EL (cell line): ENCODE results near the gene RALB.
"Not testable (repeated sequence)": the region's sequence is repeated elsewhere in the genome, so short reads cannot be mapped to it uniquely, and the experiment has no call there.

Source experiments
- DNase-seq: peaks from one replicate; pipeline ENCODE4 v3.0.0-alpha.2; 2016

The RALB gene

GRCh38 chr2:120225549-120226065, 27.0 kb upstream of the RALB start:
- DNase-seq = no peak

DNA sequence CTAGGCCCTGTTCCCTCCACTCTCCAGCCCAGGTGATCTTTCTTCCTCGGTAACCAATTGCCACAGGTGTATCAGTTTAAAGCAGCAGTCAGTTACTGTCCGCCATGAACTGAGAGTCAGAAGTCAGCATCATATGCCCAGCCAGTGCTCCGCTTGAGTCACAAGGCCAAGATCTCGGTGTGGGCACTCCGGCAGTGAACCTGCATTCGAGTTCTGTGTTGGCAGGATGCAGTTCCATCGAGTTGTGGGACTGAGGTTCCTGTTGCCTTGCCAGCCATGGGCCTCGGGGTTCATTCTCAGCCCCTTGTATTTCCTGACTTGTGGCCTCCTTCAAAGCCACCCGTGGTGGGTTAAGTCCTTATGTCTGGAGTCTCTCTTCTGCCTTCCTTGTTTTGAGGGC, 26.3 kb upstream of the RALB start:
- DNase-seq = no peak

DNA sequence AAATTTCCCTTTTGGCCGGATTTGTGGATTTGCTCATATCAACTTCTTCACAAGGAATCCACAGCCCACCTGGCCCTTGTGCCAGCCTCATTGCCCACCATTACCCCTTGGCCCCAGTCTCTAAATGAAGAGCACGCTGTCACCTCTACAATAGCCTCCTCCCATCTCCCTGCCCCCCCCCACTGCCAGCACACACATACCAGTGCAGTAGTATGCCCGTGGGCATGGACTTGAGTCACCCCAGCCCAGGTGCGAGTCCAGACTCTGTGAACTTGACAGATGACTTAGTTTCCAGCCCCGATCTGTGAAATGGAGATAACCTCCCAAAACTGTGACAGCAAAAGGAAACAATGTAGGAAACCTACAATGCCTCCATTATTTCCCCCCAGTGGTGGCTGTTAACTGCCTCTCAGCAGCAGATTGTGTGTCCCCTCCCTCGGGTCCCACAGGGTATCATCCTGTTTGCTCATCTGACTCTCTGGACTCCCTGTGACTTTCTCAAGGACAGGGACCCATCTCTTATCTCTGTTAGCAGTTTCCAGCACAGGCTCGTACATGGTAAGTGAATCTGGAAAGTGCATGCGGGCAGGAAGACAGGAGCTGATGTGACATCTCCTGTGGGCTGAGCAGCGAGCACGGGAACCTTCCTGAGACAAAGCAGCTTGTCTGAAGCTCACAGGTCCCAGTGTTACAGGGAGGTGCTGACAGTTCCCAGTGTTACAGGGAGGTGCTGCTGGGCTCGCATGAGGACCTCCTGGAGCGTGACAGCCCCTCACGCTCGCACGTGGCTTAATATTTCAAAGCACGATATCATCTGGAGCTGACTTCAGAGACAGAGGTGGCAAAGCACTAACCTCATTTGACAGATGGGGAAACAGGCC, 25.3 kb upstream of the RALB start:
- no peak for DNase-seq

- no peak for DNase-seq
These were observed 24.1 kb upstream of the RALB start for GRCh38 chr2:120228503-120228902.

GRCh38 chr2:120229341-120229740, 23.3 kb upstream of the RALB start:
- DNase-seq = no peak

DNA sequence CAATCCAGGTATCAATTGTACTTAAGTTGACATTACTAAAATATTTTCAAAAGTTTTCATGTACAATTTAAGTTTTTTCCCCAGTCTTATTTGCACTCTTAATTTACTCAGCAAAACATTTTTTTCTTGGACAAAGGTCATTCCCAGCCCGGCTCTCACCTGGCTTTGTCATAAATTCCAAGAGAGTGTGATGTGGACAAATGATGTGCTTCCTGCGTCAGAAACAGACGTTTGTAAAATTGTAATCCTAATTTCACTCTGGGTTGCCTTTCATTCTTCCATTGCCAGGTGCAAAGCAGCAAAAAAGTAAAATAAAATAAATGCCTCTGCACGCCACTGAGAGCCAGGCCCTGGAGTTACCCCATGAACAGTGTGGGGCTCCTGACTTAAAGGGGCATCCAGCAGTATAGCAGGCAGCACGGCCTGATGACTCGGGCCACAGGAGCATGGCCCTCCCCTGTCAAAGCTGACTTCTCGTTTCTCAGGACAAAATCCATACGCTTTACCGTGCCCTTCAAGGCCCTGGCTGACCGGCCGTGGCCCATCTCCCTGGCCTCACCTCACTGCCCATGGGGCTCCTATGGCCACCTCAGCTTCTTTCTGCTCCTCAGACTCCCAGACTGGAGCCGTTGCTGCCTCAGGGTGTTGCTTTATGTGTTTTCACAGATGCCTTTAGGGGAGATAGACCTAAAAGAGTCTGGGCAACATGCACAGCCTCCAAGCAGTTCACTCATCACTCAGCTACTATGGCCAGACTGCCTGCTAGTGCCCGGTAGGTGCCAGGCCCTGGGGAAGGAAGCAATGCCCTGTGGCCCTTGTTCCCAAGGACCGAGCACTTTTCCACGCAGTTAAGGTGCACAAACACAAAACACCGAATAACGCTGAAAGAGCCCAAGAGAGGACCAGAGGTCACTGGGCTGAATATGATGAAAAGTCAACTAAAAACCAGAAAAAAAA, 21.9 kb upstream of the RALB start:
- no peak for DNase-seq

GRCh38 chr2:120231564-120231973, 21.1 kb upstream of the RALB start:
- no peak for DNase-seq

GRCh38 chr2:120231974-120232635, 20.5 kb upstream of the RALB start:
- no peak for DNase-seq

DNA sequence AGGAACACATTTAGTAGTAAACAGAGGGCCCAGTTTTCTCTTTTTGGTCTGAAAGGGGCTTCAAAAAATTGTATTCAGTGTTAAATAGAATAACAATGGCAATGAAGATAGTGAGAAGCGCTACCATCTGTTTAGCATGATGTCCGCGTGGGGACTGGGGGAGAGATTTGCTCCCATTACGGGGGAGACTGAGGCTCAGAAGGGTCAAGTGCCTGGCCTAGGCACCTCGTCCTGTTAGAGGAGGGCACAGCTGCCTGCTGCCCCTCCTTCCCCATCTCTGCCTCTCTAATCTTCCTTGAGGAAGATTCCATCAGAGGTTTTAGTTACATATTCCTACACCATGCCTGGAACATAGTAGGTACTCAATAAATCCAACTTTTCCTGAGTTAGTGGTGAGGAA, 19.4 kb upstream of the RALB start:
- DNase-seq = no peak

GRCh38 chr2:120235158-120235557, 17.5 kb upstream of the RALB start:
- DNase-seq = not testable (repeated sequence)

DNA sequence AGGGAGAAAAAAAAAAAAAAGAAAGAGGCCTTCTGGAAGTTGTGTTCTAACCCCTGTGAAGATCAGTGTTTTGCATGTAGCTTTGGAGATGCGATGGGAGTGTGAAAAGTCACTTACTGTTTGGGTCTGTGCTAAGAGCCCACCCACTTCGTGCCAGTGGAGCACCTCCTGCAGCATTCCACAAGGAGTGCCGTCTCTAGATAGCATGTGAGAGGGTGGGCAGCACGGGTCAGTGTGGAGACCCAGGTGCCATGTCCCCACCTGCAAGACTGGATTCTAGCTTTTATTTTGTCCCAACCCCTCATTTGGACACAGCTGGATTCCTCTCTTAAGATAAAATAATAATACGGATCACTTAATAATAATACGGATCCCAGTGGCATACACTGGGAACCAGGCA, 17.0 kb upstream of the RALB start:
- no peak for DNase-seq

GRCh38 chr2:120236316-120236715, 16.3 kb upstream of the RALB start:
- DNase-seq = no peak

- no peak for DNase-seq
These were observed 15.9 kb upstream of the RALB start for GRCh38 chr2:120236791-120237190.

DNA sequence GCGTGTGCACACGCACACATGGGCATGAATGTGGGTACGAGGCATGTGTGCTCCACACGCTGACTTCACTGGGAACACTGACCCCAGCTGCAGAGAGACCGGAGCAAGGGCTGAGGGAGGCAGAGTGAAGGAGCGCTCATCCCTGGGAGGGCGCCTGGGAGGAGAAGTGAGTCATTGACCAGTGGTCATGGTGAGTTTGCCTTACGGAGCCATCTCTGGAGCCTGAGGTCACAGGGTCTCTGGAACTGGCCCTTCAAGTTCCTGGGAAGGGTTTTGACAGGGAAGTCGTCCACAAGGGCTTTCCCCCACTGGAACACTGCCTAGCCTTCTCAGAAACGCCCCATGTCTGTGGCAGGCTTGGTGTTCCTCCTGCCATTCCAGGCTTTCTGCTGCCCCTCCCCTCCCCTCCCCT, 15.2 kb upstream of the RALB start:
- peak; percentile 94 for DNase-seq

- DNase-seq = peak; percentile 92
These were observed 13.7 kb upstream of the RALB start for GRCh38 chr2:120238728-120239487.

GRCh38 chr2:120239488-120240287, 13.0 kb upstream of the RALB start:
- DNase-seq = peak; percentile 83

- DNase-seq = no peak
These were observed 11.7 kb upstream of the RALB start for GRCh38 chr2:120240901-120241429.

GRCh38 chr2:120241684-120242083, 11.0 kb upstream of the RALB start:
- DNase-seq = no peak

DNA sequence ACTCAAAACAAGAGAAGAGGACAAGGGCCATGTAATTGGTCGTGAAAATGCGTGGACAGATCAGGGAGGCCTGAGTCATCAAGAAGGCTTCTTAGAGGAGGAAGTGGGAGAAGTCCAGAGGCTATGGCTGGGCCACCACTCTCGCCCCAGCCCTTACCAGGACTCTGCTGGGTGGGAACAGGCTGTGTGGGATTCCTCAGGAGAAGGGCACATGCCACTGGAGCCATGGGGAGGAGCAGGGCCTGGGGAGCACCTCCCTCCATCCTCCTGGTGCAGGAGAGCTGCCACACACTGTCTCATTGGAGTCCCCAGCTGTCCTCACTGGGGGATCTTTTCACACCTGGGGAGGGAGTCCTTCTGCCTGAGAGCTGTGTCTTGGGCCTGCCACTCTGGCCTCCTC, 9.4 kb upstream of the RALB start:
- DNase-seq = peak; percentile 62

GRCh38 chr2:120243875-120244553, 8.6 kb upstream of the RALB start:
- DNase-seq = no peak
